Peyer's patch (tissue), 4 donors: ENCODE results near the gene TMEM59L. TPM values are rescaled to one million over a fixed set of nuclear protein-coding genes. Genes with fewer than 3 reads are reported as not detected.

Source experiments
- DNase-seq, 3 donors: peaks; one replicate each; pipeline ENCODE4 v3.0.0-alpha.2; 2017 to 2019
- H3K27ac ChIP-seq, 4 donors: fragments of 200-600 bp; sonication (generic); one replicate each; pipeline ENCODE4 v1.5.1; 2016 to 2019
- H3K27me3 ChIP-seq, 2 donors: fragments of 200-600 bp; sonication (generic); one replicate each; pipeline ENCODE4 v1.5.1; 2019
- H3K36me3 ChIP-seq, 3 donors: fragments of 200-600 bp; sonication (generic); one replicate each; pipeline ENCODE4 v1.5.1; 2016 to 2019
- H3K4me1 ChIP-seq, 4 donors: fragments of 200-600 bp; sonication (generic); one replicate each; pipeline ENCODE4 v1.5.1; 2016 to 2019
- H3K4me3 ChIP-seq, 4 donors: fragments of 200-600 bp; sonication (generic); 1 replicate in 3 of 4; 2 replicates in 1 of 4; pipeline ENCODE4 v1.5.1; 2016 to 2019; ENCODE audit warnings: mild to moderate bottlenecking in 1 of 4
- H3K9me3 ChIP-seq, 4 donors: fragments of 200-600 bp; sonication (generic); one replicate each; pipeline ENCODE4 v1.5.1; 2016 to 2019; ENCODE audit warnings: mild to moderate bottlenecking in 1 of 4
- CTCF ChIP-seq, 6 experiments: fragments of 450-650 bp in 4 of 6; fragments of 200-600 bp in 2 of 6; sonication (generic) in 1 of 6; IDR thresholded peaks; one replicate each; pipeline ENCODE4 v1.5.1; 2017 to 2019; ENCODE audit warnings: antibody characterized with exemption in 6 of 6, mild to moderate bottlenecking in 3 of 6, moderate library complexity in 1 of 6
- POLR2A ChIP-seq, 2 donors: fragments of 450-650 bp; IDR thresholded peaks; one replicate each; pipeline ENCODE4 v1.5.1; 2017; ENCODE audit warnings: antibody characterized with exemption in 2 of 2, mild to moderate bottlenecking in 2 of 2, moderate library complexity in 2 of 2
- total RNA-seq, 4 donors: library from RNA; depleted of rRNA; stranded (reverse); fragments of >200 nt; gene quantifications; one replicate each; pipeline ENCODE4 v1.1.0, GENCODE V29; 2016

TMEM59L gene
- total RNA-seq, 4 donors from 2014 or later = 0.70 to 2.0 (median 1.7) TPM; not detected in 1

GRCh38 chr19:18576383-18576782 lies 36.3 kb upstream of the TMEM59L start:
- peaks cover 0 to 43% (median 0%) of the 10 kb centered on the region in 3 donors for H3K36me3 ChIP-seq

GRCh38 chr19:18577365-18577914 lies 35.2 kb upstream of the TMEM59L start:
- Histone ChIP-seq H3K36me3 (peaks cover 0 to 43% (median 0%) of the 10 kb centered on the region in 3 donors), H3K27me3 (no peaks in the 10 kb centered on the region), H3K4me3 (no peak overlapping the region), H3K9me3 (no peaks in the 10 kb centered on the region), H3K4me1 (peaks cover 3 to 15% (median 10%) of the 10 kb centered on the region in 4 donors), H3K27ac (no peak overlapping the region)
- no peak for DNase-seq
- TF ChIP-seq POLR2A (IDR thresholded peaks at IDR 0.05) (no peak), CTCF (IDR thresholded peaks at IDR 0.05) (no peak)

More at GRCh38 chr19:18576383-18576782, 36.3 kb upstream of the TMEM59L start:
- no peak for DNase-seq
- H3K27me3 ChIP-seq = no peaks in the 10 kb centered on the region
- H3K4me3 ChIP-seq = no peak overlapping the region
- H3K9me3 ChIP-seq = no peaks in the 10 kb centered on the region
- H3K27ac ChIP-seq = no peak overlapping the region
- TF ChIP-seq POLR2A (IDR thresholded peaks at IDR 0.05) = no peak
- no peak for TF ChIP-seq CTCF (IDR thresholded peaks at IDR 0.05)
- H3K4me1 ChIP-seq = peaks cover 3 to 17% (median 12%) of the 10 kb centered on the region in 4 donors

DNA sequence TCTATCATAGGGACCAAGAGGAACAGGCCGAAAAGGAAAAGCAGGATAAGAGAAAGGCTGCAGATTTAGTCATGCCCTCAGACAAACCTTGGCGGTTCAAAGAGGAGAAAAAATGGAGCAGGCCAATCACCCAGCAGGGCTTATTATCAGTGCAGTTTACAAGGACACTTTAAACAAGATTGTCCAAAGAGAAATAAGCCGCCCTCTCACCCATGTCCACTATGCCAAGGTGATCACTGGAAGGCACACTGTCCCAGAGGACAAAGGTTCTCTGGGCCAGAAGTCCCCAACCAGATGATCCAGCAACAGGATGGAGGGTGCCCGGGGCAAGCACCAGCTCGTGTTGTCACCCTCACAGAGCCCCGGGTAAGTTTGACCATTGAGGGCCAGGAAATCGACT lies 32.4 kb upstream of the TMEM59L start:
- Histone ChIP-seq H3K9me3 (no peaks in the 10 kb centered on the region), H3K4me1 (no peaks in the 10 kb centered on the region), H3K36me3 (peaks cover 0 to 20% (median 0%) of the 10 kb centered on the region in 3 donors), H3K27ac (no peak overlapping the region), H3K4me3 (no peak overlapping the region), H3K27me3 (no peaks in the 10 kb centered on the region)
- TF ChIP-seq CTCF (IDR thresholded peaks at IDR 0.05) (no peak), POLR2A (IDR thresholded peaks at IDR 0.05) (no peak)
- DNase-seq = no peak

DNA sequence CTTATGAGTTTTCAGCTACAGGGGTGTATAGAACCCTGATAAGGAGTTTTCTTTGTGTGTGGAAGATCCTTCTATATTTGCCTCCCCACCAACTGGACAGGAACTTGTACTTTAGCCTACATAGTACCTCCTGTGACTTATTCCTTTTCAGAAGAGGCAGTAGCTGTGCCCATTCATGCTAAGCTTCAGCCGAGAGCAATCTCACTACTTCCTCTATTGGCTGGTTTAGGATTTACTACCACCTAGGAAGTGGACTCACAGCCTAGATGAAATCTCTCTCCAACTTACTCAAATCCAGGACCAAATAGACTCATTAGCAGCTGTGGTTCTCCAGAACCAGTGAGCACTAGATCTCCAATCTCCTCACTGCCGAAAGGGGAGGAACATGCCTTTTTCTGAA lies 26.4 kb upstream of the TMEM59L start:
- no peak overlapping the region for H3K27ac ChIP-seq
- peaks cover 0 to 11% (median 0%) of the 10 kb centered on the region in 3 donors for H3K36me3 ChIP-seq
- H3K27me3 ChIP-seq = no peaks in the 10 kb centered on the region
- H3K9me3 ChIP-seq = no peaks in the 10 kb centered on the region
- no peak overlapping the region for H3K4me3 ChIP-seq
- TF ChIP-seq POLR2A (IDR thresholded peaks at IDR 0.05) (no peak), CTCF (IDR thresholded peaks at IDR 0.05) (peak in 1 of 6 experiments; percentile 9)
- H3K4me1 ChIP-seq = peaks cover 0 to 14% (median 3%) of the 10 kb centered on the region in 4 donors
- no peak for DNase-seq

DNA sequence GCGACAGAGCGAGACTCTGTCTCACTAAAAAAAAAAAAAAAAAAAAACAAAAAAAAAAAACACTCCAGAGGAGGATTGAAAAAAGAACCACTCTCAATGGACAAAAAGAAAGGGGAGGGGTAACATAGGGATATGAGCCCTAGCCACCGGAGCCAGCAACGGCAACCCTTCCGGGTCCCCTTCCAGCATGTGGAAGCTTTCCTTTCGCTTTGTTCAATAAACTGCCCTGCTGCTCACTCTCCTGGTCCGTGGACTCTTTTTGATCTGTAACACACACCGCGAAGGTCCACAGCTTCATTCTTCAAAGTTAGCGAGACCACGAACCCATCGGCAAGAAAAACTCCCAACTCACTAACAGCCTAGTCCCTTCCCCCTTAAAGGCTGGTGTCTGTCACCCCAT lies 25.1 kb upstream of the TMEM59L start:
- TF ChIP-seq POLR2A (IDR thresholded peaks at IDR 0.05) = no peak
- TF ChIP-seq CTCF (IDR thresholded peaks at IDR 0.05) = no peak

More for the DNA sequence above, 25.1 kb upstream of the TMEM59L start:
- Histone ChIP-seq H3K36me3 (peaks cover 0 to 11% (median 0%) of the 10 kb centered on the region in 3 donors), H3K4me1 (peaks cover 0 to 14% (median 3%) of the 10 kb centered on the region in 4 donors), H3K27me3 (no peaks in the 10 kb centered on the region), H3K9me3 (no peaks in the 10 kb centered on the region), H3K27ac (peak overlapping the region in 2 of 4 donors; percentile 88 to 89), H3K4me3 (no peak overlapping the region)
- DNase-seq = no peak
